Parathyroid adenoma (tissue), 2 donors: ENCODE results near the gene MLKL.

Experiments
- H2AFZ ChIP-seq: fragments of 300-600 bp; sonication (generic); one replicate; pipeline ENCODE4 v1.7.0; 2017; ENCODE audit warnings: antibody characterized with exemption, mild to moderate bottlenecking
- H3K27ac ChIP-seq: fragments of 300-600 bp; sonication (generic); one replicate; pipeline ENCODE4 v1.7.0; 2017
- H3K27me3 ChIP-seq: fragments of 300-600 bp; sonication (generic); one replicate; pipeline ENCODE4 v1.7.0; 2017; ENCODE audit warnings: low read length; ENCODE audit not compliant: control insufficient read depth, insufficient read depth
- H3K36me3 ChIP-seq: fragments of 300-600 bp; sonication (generic); one replicate; pipeline ENCODE4 v1.7.0; 2017; ENCODE audit warnings: low read length; ENCODE audit not compliant: control insufficient read depth, insufficient read depth
- H3K4me1 ChIP-seq: fragments of 300-600 bp; sonication (generic); one replicate; pipeline ENCODE4 v1.7.0; 2017; ENCODE audit warnings: control low read depth
- H3K4me2 ChIP-seq: fragments of 300-600 bp; sonication (generic); one replicate; pipeline ENCODE4 v1.7.0; 2017; ENCODE audit warnings: low read length
- H3K4me3 ChIP-seq: fragments of 300-600 bp; sonication (generic); one replicate; pipeline ENCODE4 v1.7.0; 2017; ENCODE audit warnings: low read depth, low read length
- H3K79me2 ChIP-seq: fragments of 300-600 bp; sonication (generic); one replicate; pipeline ENCODE4 v1.7.0; 2017; ENCODE audit warnings: control low read depth
- H3K9ac ChIP-seq: fragments of 300-600 bp; sonication (generic); one replicate; pipeline ENCODE4 v1.7.0; 2017; ENCODE audit warnings: mild to moderate bottlenecking
- H3K9me3 ChIP-seq: fragments of 300-600 bp; sonication (generic); one replicate; pipeline ENCODE4 v1.7.0; 2017; ENCODE audit warnings: low read length; ENCODE audit not compliant: control insufficient read depth
- CTCF ChIP-seq: fragments of 300-600 bp; sonication (generic); IDR thresholded peaks from one replicate; pipeline ENCODE4 v1.7.0; 2017; ENCODE audit warnings: antibody characterized with exemption, mild to moderate bottlenecking
- donor health status: primary hyperparathyroidism.

MLKL gene

GRCh38 chr16:74698222-74698621, 2.4 kb downstream of the MLKL start:
- TF ChIP-seq CTCF, result no peak
- no peaks in the 10 kb centered on the region for H3K4me1 ChIP-seq
- H3K4me2 ChIP-seq, result no peak overlapping the region
- no peak overlapping the region for H2AFZ ChIP-seq
- no peaks in the 10 kb centered on the region for H3K79me2 ChIP-seq
- no peak overlapping the region for H3K4me3 ChIP-seq
- H3K27ac ChIP-seq, result no peak overlapping the region
- no peaks in the 10 kb centered on the region for H3K9me3 ChIP-seq
- H3K27me3 ChIP-seq, result no peaks in the 10 kb centered on the region
- H3K36me3 ChIP-seq, result no peaks in the 10 kb centered on the region
- no peak overlapping the region for H3K9ac ChIP-seq

GRCh38 chr16:74695450-74696422, 4.9 kb downstream of the MLKL start:
- Histone ChIP-seq H3K9ac (no peak overlapping the region), H3K27ac (no peak overlapping the region), H3K27me3 (no peaks in the 10 kb centered on the region), H3K4me1 (no peaks in the 10 kb centered on the region), H3K9me3 (no peaks in the 10 kb centered on the region), H2AFZ (peak overlapping the region; percentile 77), H3K4me3 (no peak overlapping the region), H3K4me2 (peak overlapping the region; percentile 52), H3K79me2 (no peaks in the 10 kb centered on the region), H3K36me3 (no peaks in the 10 kb centered on the region)
- no peak for TF ChIP-seq CTCF

DNA sequence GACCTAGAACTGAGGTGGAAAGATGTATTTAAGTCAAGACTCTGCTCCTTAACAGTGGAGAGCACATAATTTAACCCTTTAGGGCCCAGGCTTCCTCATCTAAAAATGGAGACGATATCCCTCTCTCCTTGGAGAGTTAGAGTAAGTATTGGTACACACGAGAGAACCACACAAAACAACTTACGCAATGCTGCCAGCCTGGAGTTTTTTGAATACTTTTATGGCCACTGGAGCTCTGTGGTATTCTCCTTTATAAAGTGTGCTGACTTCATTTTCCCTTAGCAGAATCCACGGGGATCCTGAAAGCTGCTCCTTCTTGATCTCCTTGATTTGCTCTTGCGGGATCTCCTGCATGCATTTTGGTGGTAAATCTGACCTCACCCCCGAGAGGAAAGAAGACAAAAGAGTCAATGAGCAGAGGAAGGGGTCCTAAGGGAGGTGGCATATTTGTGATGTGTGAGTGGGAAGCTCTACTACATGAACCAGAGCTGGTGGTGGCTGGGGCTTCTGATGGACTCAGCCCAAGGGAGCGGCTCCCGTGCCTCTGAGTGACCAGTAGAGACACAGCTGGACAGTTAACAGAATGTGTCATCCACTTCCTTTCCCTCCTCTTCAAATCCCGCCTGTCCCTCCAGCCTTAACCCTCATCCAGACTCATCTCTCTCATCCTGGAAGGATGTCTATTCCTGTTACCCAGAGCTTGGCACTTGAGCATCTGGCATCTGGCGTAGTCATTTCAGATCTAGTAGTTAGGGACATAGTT, 9.4 kb downstream of the MLKL start:
- Histone ChIP-seq H3K27ac (no peak overlapping the region), H3K27me3 (no peaks in the 10 kb centered on the region), H3K9me3 (no peaks in the 10 kb centered on the region), H3K9ac (no peak overlapping the region), H2AFZ (no peak overlapping the region), H3K36me3 (no peaks in the 10 kb centered on the region), H3K79me2 (no peaks in the 10 kb centered on the region), H3K4me2 (no peak overlapping the region), H3K4me3 (no peak overlapping the region), H3K4me1 (no peaks in the 10 kb centered on the region)
- TF ChIP-seq CTCF, result no peak

GRCh38 chr16:74682556-74682955, 18.1 kb downstream of the MLKL start:
- no peak overlapping the region for H3K4me3 ChIP-seq
- H3K9ac ChIP-seq, result no peak overlapping the region
- H3K79me2 ChIP-seq, result no peaks in the 10 kb centered on the region
- no peaks in the 10 kb centered on the region for H3K9me3 ChIP-seq
- H3K27ac ChIP-seq, result no peak overlapping the region
- no peaks in the 10 kb centered on the region for H3K36me3 ChIP-seq
- no peaks in the 10 kb centered on the region for H3K4me1 ChIP-seq
- no peak overlapping the region for H2AFZ ChIP-seq
- no peaks in the 10 kb centered on the region for H3K27me3 ChIP-seq
- no peak overlapping the region for H3K4me2 ChIP-seq
- TF ChIP-seq CTCF, result no peak
